Glutamatergic neuron (in vitro differentiated cells): ENCODE results near the gene GNE. TPM values are rescaled to one million over a fixed set of nuclear protein-coding genes. Genes with fewer than 3 reads are reported as not detected.
A peak's percentile ranks its signal among the peaks of the same experiment; 100 is the strongest.

Experiments used
- DNase-seq: peaks from one replicate; pipeline ENCODE4 v3.0.0; 2022
- H3K27ac Mint-ChIP-seq: one replicate; pipeline ENCODE4 v1.8.0; 2020; ENCODE audit warnings: mild to moderate bottlenecking, mixed read lengths, inconsistent platforms; ENCODE audit not compliant: unreplicated experiment
- H3K27me3 Mint-ChIP-seq: one replicate; pipeline ENCODE4 v1.8.0; 2020; ENCODE audit warnings: mild to moderate bottlenecking, moderate library complexity, mixed read lengths, inconsistent platforms; ENCODE audit not compliant: unreplicated experiment
- H3K36me3 Mint-ChIP-seq: one replicate; pipeline ENCODE4 v1.8.0; 2020; ENCODE audit warnings: mild to moderate bottlenecking, mixed read lengths, inconsistent platforms; ENCODE audit not compliant: unreplicated experiment
- H3K4me1 Mint-ChIP-seq: one replicate; pipeline ENCODE4 v1.8.0; 2020; ENCODE audit warnings: mild to moderate bottlenecking, low read depth, mixed read lengths, inconsistent platforms; ENCODE audit not compliant: unreplicated experiment
- H3K4me3 Mint-ChIP-seq: one replicate; pipeline ENCODE4 v1.8.0; 2020; ENCODE audit warnings: mild to moderate bottlenecking, mixed read lengths, inconsistent platforms; ENCODE audit not compliant: unreplicated experiment
- H3K9me3 Mint-ChIP-seq: one replicate; pipeline ENCODE4 v1.8.0; 2020; ENCODE audit warnings: mild to moderate bottlenecking, moderate library complexity, mixed read lengths, inconsistent platforms; ENCODE audit not compliant: unreplicated experiment
- total RNA-seq: library from RNA; stranded (reverse); fragmentation: NEBNext Ultra II Directional; extraction: Animal tissue kit (Norgen Biotek cat#: 25700); gene quantifications from one replicate; pipeline ENCODE4 v1.2.1, GENCODE V29; 2021; ENCODE audit not compliant: unreplicated experiment
- TF ChIP-seq, protein P1 (sequence below): fragments of 200-600 bp; sonication (generic); IDR thresholded peaks from one replicate; pipeline ENCODE4 v1.5.0; 2021; ENCODE audit not compliant: partially characterized antibody, unreplicated experiment

The GNE gene
- total RNA-seq, 1 donor from 2014 or later, result 29.2 TPM

GRCh38 chr9:36210722-36211121 is 47.5 kb downstream of the GNE start:
- Mint-ChIP-seq H3K36me3 (no peaks in the 10 kb centered on the region), H3K27me3 (peaks cover 3% of the 10 kb centered on the region), H3K4me3 (no peak overlapping the region), H3K9me3 (no peaks in the 10 kb centered on the region), H3K4me1 (peaks cover 9% of the 10 kb centered on the region), H3K27ac (no peak overlapping the region)
- no peak for DNase-seq
- TF ChIP-seq, protein P1, sequence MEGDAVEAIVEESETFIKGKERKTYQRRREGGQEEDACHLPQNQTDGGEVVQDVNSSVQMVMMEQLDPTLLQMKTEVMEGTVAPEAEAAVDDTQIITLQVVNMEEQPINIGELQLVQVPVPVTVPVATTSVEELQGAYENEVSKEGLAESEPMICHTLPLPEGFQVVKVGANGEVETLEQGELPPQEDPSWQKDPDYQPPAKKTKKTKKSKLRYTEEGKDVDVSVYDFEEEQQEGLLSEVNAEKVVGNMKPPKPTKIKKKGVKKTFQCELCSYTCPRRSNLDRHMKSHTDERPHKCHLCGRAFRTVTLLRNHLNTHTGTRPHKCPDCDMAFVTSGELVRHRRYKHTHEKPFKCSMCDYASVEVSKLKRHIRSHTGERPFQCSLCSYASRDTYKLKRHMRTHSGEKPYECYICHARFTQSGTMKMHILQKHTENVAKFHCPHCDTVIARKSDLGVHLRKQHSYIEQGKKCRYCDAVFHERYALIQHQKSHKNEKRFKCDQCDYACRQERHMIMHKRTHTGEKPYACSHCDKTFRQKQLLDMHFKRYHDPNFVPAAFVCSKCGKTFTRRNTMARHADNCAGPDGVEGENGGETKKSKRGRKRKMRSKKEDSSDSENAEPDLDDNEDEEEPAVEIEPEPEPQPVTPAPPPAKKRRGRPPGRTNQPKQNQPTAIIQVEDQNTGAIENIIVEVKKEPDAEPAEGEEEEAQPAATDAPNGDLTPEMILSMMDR, result no peak

DNA sequence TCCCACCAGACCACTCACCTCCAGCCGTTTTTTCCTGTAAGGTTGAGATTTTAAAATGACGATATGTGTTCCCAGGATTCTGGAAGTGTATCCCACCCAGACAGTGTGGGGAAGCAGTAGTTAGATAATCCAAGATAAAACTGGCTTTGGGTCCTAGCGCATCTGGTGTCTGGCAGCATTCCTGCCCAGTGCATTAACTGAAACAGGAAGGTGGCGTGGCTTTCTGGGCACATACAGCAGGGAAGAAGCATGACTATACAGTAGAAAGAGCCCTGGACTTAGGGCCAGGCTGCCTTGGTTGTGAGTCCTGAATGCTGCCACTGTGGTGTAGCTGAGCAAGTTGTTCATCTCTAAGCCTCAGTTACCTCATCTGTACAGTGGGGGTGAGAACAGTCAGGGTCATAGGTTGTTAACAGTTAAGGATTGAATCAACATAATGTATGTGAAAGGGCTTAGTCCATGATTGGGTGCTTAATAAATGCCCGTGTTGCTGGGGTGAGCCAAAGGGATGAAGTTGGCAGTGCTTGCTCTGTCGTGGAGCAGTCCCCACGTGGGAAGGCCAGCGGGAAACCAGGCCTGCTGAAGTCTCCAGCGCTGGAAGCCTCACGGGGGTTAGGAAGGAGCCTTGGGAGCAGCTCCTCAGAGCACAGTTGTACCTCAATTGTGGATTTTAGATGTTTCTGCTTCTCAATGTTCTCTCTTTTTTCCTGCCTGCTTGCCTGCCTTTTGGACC is 49.6 kb downstream of the GNE start:
- DNase-seq, result no peak
- no peaks in the 10 kb centered on the region for H3K9me3 Mint-ChIP-seq
- no peak overlapping the region for H3K27ac Mint-ChIP-seq
- peaks cover 3% of the 10 kb centered on the region for H3K27me3 Mint-ChIP-seq
- H3K4me3 Mint-ChIP-seq, result no peak overlapping the region
- peaks cover 6% of the 10 kb centered on the region for H3K4me1 Mint-ChIP-seq
- H3K36me3 Mint-ChIP-seq, result no peaks in the 10 kb centered on the region
- TF ChIP-seq, protein P1, result no peak

- H3K4me1 Mint-ChIP-seq, result peaks cover 1% of the 10 kb centered on the region
- H3K4me3 Mint-ChIP-seq, result no peak overlapping the region
- no peaks in the 10 kb centered on the region for H3K9me3 Mint-ChIP-seq
- no peak for DNase-seq
- no peaks in the 10 kb centered on the region for H3K36me3 Mint-ChIP-seq
- H3K27ac Mint-ChIP-seq, result no peak overlapping the region
- H3K27me3 Mint-ChIP-seq, result peaks cover 3% of the 10 kb centered on the region
- TF ChIP-seq, protein P1, result no peak
These were observed 50.7 kb downstream of the GNE start for GRCh38 chr9:36207546-36208012.

DNA sequence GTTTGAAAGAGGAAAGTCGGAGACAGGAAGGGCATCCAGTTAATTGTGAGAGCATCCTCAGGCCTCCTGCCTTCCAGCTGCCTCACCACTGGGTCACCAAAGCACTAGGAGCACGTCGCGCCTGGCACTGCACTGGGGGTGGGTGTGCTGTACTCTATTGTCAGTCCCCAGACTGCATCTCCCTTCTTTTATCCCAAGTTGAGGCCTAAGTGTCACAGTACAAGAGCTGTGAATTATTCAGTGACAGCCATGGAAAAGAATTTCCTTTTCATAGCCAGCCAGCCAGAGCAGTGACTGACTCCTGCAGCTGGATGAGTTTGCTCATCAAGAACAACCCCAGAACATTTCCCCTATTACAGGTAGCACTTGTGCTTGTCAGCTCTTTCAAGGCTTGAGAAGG is 51.2 kb downstream of the GNE start:
- no peak overlapping the region for H3K27ac Mint-ChIP-seq
- H3K27me3 Mint-ChIP-seq, result peaks cover 3% of the 10 kb centered on the region
- DNase-seq, result no peak
- H3K36me3 Mint-ChIP-seq, result no peaks in the 10 kb centered on the region
- peaks cover 1% of the 10 kb centered on the region for H3K4me1 Mint-ChIP-seq
- no peak overlapping the region for H3K4me3 Mint-ChIP-seq
- no peaks in the 10 kb centered on the region for H3K9me3 Mint-ChIP-seq
- TF ChIP-seq, protein P1, result no peak

- H3K36me3 Mint-ChIP-seq, result no peaks in the 10 kb centered on the region
- H3K4me3 Mint-ChIP-seq, result no peak overlapping the region
- H3K9me3 Mint-ChIP-seq, result no peaks in the 10 kb centered on the region
- peaks cover 3% of the 10 kb centered on the region for H3K27me3 Mint-ChIP-seq
- H3K4me1 Mint-ChIP-seq, result no peaks in the 10 kb centered on the region
- H3K27ac Mint-ChIP-seq, result no peak overlapping the region
- peak; percentile 51 for DNase-seq
- TF ChIP-seq, protein P1, result no peak
These were observed 53.2 kb downstream of the GNE start for GRCh38 chr9:36204906-36205547.
